Coronary artery (tissue), 2 donors: ENCODE data around the gene PIAS4.
A peak's percentile ranks its signal among the peaks of the same experiment; 100 is the strongest.

Experiments used
- DNase-seq: peaks from one replicate; pipeline ENCODE4 v3.0.0-alpha.2; 2017; ENCODE audit warnings: low spot score
- H3K27ac ChIP-seq, 2 donors: fragments of 200-600 bp; sonication (generic); one replicate each; pipeline ENCODE4 v1.5.1; 2016 to 2019
- H3K4me3 ChIP-seq: fragments of 200-600 bp; sonication (generic); 2 replicates; pipeline ENCODE4 v1.5.1; 2016; ENCODE audit warnings: mild to moderate bottlenecking, moderate library complexity
- TF ChIP-seq, protein P1 (sequence below): fragments of 200-600 bp; sonication (generic); IDR thresholded peaks from one replicate; pipeline ENCODE4 v1.5.1; 2019; ENCODE audit warnings: antibody characterized with exemption

PIAS4 gene

DNA sequence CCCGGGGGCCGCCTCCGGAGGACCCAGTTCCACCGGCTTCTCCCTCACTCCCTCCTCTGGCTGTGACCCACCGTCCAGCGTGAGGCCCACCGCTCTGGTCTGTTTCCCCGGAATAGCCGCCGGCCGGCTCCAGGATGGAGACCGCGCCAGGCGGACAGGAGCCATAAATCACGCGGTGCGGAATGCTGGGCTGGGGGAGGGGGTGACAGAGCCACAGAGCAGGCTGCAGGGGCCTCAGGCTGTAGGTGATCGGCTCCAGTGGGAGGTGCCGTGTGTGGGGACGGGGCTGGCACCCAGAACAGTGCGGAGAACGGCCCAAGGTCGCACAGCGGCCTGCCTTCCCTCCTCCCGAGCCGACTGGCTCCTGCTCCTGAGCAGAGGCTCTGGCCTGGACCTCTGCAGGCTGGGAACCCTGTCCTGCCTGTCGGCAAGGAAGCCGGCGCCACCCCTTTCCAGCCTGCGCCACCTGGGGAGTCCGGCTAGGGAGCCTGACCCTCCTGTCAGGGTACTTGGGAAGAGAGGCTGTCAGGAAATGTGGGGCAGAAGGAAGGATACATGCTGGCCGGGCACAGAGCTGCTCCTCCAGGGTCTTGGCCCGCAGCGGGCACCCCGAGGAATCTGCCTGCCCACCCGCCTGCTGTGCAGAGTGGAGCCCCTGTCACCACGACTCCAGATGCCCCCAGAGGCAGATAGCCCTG is 8.3 kb downstream of the PIAS4 start:
- peak overlapping the region in 1 of 2 donors; percentile 11 for H3K27ac ChIP-seq
- H3K4me3 ChIP-seq = peak overlapping the region; percentile 17
- TF ChIP-seq, protein P1, sequence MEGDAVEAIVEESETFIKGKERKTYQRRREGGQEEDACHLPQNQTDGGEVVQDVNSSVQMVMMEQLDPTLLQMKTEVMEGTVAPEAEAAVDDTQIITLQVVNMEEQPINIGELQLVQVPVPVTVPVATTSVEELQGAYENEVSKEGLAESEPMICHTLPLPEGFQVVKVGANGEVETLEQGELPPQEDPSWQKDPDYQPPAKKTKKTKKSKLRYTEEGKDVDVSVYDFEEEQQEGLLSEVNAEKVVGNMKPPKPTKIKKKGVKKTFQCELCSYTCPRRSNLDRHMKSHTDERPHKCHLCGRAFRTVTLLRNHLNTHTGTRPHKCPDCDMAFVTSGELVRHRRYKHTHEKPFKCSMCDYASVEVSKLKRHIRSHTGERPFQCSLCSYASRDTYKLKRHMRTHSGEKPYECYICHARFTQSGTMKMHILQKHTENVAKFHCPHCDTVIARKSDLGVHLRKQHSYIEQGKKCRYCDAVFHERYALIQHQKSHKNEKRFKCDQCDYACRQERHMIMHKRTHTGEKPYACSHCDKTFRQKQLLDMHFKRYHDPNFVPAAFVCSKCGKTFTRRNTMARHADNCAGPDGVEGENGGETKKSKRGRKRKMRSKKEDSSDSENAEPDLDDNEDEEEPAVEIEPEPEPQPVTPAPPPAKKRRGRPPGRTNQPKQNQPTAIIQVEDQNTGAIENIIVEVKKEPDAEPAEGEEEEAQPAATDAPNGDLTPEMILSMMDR = no peak
- DNase-seq = peak; percentile 68

DNA sequence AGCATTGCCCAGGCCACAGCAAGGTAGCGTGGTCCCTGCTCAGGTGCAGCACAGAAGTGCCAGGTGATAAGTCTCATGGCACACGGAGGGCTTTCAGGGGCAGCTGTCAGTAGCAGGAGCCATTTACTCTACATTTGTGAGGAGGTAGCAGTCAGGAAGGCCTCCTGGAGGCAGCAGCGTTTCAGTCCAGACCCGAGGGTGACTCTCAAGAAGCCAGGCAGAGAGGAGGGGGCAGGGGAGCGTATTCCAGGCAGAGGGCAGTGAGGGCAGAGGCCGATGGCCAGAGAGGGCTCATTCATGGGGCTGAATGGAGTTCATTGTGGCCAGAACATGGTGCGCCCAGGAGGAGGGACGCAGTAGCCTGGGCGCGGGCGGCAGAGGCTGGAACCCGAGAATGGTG is 8.9 kb downstream of the PIAS4 start:
- Histone ChIP-seq H3K4me3 (no peak overlapping the region), H3K27ac (peak overlapping the region in 1 of 2 donors; percentile 53)
- DNase-seq = no peak
- TF ChIP-seq, protein P1 = no peak

DNA sequence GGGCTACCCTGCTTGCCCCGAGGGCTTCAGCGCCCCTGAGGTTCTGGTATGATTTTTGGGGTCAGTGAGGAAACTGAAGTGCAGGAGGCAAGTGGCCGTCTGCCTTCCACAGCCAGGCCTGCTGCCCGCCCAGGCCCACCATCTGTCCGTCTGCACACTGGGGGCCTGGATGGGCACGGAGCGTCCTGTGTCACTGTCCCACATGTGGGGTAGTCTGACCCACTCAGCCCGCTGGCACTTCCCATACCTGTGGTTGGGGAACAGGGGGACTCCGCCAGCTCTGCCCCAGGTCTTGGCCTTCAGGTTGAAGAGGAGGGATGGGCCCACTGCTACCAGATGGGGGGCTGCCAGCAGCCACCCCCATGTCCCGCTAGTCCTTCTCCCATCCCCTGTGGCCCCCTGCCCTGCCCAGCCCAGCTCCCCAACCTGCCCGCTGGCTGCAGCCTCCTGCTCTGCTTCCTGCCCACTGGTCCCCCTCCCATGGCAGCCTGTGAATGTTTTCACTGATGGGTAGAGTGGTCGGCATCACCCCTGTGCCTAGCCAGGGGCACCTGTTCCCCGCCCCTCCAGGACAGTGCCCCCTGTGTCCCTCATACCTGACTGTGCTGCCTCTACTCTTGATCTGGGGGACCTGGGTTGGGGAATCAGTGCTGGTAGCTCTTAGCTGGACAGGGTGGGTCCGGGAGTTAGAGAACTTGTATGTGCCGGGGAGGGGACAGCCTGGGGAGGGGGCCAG is 9.5 kb downstream of the PIAS4 start:
- DNase-seq = peak; percentile 67
- H3K4me3 ChIP-seq = no peak overlapping the region
- TF ChIP-seq, protein P1 = no peak
- peak overlapping the region in 1 of 2 donors; percentile 53 for H3K27ac ChIP-seq

DNA sequence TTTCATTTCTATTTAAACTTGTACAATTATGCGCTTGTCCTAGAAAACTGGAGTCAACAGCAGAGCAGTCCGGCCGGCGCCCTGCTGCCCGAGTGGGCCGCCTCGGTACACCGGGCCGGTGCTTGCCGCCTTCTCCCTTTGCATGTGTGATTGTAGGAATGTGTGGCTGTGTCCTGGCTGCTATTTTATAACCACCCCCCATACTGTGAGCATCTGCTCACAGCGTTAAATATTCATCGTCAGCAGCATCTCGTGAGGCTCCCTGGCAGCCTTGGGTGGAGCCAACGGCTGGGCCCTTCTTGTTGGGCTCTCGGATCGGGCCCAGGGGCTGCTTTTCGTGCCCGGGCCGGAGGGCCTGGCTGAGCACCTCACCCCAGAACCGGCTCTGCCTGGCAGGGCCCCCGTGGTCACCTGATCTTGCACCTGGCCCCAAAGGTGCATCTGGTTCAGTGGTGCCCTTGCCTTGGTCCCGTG is 10.6 kb downstream of the PIAS4 start:
- Histone ChIP-seq H3K4me3 (no peak overlapping the region), H3K27ac (no peak overlapping the region)
- no peak for DNase-seq
- TF ChIP-seq, protein P1 = no peak

DNA sequence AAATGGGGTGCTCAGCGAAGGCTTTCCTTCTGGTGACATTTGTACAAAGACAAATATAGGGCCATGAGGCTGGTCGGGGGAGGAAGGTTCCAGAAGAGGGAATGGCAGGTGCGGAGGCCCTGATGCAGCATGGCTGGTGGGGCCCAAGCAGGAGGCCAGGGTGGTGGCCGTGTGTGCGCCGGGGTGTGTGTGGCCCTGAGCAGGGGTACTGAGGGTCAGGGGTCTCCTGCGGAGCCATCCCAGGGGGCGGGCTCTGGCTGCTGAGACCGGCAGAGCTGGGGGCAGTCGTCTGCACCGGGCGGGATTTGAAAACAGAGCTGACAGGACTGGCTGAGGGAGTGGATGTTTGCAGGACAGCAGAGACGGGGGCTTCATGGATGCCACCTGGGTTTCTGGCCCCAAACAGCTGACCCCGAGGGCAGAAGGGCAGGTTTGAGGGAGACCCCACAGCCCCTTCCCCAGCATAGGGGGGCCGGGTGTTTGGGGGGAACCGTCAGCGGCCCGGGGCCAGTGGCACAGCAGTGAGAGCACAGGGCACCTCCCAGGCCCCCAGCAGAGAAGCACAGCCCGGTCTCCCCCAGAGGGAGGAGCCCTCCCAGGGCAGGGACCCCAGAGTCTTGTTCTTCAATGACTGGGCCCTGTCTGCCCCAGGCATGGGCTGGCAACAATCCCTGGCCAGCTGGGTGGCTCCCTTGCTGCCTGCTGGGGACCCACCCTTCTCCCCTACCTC is 11.4 kb downstream of the PIAS4 start:
- TF ChIP-seq, protein P1 = no peak
- H3K27ac ChIP-seq = no peak overlapping the region
- H3K4me3 ChIP-seq = no peak overlapping the region
- DNase-seq = no peak

DNA sequence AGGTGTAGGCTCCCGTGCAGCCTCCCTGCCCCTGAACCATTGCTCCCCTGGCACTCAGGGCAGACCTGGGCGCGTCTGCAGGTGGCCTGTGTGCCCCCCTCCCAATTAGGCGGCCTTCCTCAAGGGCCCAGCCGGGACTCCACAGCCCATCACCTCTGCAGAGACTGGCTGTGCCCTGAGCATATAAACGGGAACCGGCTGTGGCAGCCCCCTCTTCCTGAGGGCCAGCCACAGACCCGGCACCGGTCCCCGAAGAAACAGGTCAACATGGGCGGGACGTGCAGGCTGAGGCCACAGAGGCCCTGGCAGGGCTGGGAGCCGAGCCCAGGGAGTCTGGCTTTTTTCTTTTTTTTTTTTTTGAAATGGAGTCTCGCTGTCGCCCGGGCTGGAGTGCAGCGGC is 12.0 kb downstream of the PIAS4 start:
- H3K27ac ChIP-seq = no peak overlapping the region
- TF ChIP-seq, protein P1 = no peak
- no peak overlapping the region for H3K4me3 ChIP-seq
- DNase-seq = no peak
